Tibial nerve (tissue), 4 donors: ENCODE results near the gene MSRB3. TPM values are rescaled to one million over a fixed set of nuclear protein-coding genes. Genes with fewer than 3 reads are reported as not detected.

Experiments used
- DNase-seq, 2 donors: peaks; one replicate each; pipeline ENCODE4 v3.0.0-alpha.2; 2019; ENCODE audit warnings: low spot score in 2 of 2
- H3K27ac ChIP-seq, 4 donors: fragments of 200-600 bp; sonication (generic) in 3 of 4; one replicate each; pipeline ENCODE4 v1.5.1; 2017 to 2019; ENCODE audit warnings: mild to moderate bottlenecking in 1 of 4
- H3K27me3 ChIP-seq, 2 donors: fragments of 200-600 bp; sonication (generic) in 1 of 2; one replicate each; pipeline versions ENCODE4 v1.5.1 to v1.6.0; 2017 to 2019
- H3K36me3 ChIP-seq, 3 donors: fragments of 200-600 bp; sonication (generic); one replicate each; pipeline ENCODE4 v1.5.1; 2018 to 2019
- H3K4me1 ChIP-seq, 4 donors: fragments of 200-600 bp; sonication (generic) in 3 of 4; one replicate each; pipeline ENCODE4 v1.5.1; 2017 to 2019
- H3K4me3 ChIP-seq, 4 donors: fragments of 200-600 bp; sonication (generic) in 3 of 4; one replicate each; pipeline ENCODE4 v1.5.1; 2017 to 2019; ENCODE audit warnings: mild to moderate bottlenecking in 1 of 4, moderate library complexity in 1 of 4
- H3K9me3 ChIP-seq, 4 donors: fragments of 200-600 bp; sonication (generic) in 3 of 4; one replicate each; pipeline ENCODE4 v1.5.1; 2017 to 2019
- CTCF ChIP-seq, 5 experiments: fragments of 200-600 bp in 3 of 5; fragments of 450-650 bp in 2 of 5; sonication (generic) in 3 of 5; IDR thresholded peaks; one replicate each; pipeline ENCODE4 v1.5.1; 2016 to 2019; ENCODE audit warnings: antibody characterized with exemption in 5 of 5, mild to moderate bottlenecking in 3 of 5, moderate library complexity in 2 of 5
- EP300 ChIP-seq, 2 donors: sonication (generic); formaldehyde crosslinking; IDR thresholded peaks; one replicate each; pipeline ENCODE4 v1.6.1; 2017; ENCODE audit warnings: antibody characterized with exemption in 2 of 2, mild to moderate bottlenecking in 1 of 2
- POLR2A ChIP-seq, 2 donors: fragments of 450-650 bp; IDR thresholded peaks; one replicate each; pipeline ENCODE4 v1.6.1; 2017; ENCODE audit warnings: antibody characterized with exemption in 2 of 2, mild to moderate bottlenecking in 2 of 2, moderate library complexity in 2 of 2
- WGBS, 2 donors: methylation state at CpG; one replicate each; pipeline ENCODE4 v1.1.5; 2018; 5-methylcytosine and 5-hydroxymethylcytosine counted together
- total RNA-seq, 4 donors: library from RNA; depleted of rRNA; stranded (reverse); fragments of >200 nt; gene quantifications; one replicate each; pipeline ENCODE4 v1.1.0, GENCODE V29; 2016

Gene MSRB3
- total RNA-seq, 4 donors from 2014 or later, result 42.0 to 64.0 (median 47.9) TPM

GRCh38 chr12:65364046-65364445, 85.6 kb downstream of the MSRB3 start:
- DNase-seq, result no peak
- 67 to 68% methylated on average over 1 of the region's 1 CpG for WGBS, 2 donors
- H3K9me3 ChIP-seq, result no peaks in the 10 kb centered on the region
- H3K4me3 ChIP-seq, result no peak overlapping the region
- TF ChIP-seq EP300 (IDR thresholded peaks at IDR 0.05) (no peak), CTCF (IDR thresholded peaks at IDR 0.05) (no peak), POLR2A (IDR thresholded peaks at IDR 0.05) (no peak)
- H3K27me3 ChIP-seq, result no peaks in the 10 kb centered on the region
- H3K27ac ChIP-seq, result no peak overlapping the region
- no peaks in the 10 kb centered on the region for H3K36me3 ChIP-seq
- no peaks in the 10 kb centered on the region for H3K4me1 ChIP-seq

GRCh38 chr12:65367396-65367795, 88.9 kb downstream of the MSRB3 start:
- Histone ChIP-seq H3K36me3 (no peaks in the 10 kb centered on the region), H3K4me3 (no peak overlapping the region), H3K9me3 (no peaks in the 10 kb centered on the region), H3K27me3 (no peaks in the 10 kb centered on the region), H3K27ac (no peak overlapping the region), H3K4me1 (no peaks in the 10 kb centered on the region)
- TF ChIP-seq POLR2A (IDR thresholded peaks at IDR 0.05), result no peak
- no peak for TF ChIP-seq EP300 (IDR thresholded peaks at IDR 0.05)
- no peak for TF ChIP-seq CTCF (IDR thresholded peaks at IDR 0.05)
- no peak for DNase-seq

DNA sequence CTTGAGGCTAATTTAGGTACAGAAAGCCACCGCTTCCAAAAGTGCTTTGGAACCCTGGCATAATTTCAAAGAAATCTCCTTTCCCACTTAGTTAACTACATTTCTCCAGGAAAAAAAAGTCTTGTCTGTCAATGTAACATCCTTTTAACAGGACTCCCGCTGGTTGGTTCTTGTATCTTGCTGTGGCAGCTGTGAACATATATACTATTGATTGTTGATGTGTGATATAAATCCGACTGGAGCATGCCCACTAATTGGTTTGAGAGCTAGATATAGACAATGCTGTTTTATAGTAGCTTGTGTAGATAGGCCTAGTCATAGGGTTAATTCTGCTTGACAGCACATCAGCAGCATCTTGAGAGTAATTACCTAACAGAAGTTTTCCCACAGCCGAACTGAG, 89.6 kb downstream of the MSRB3 start:
- TF ChIP-seq EP300 (IDR thresholded peaks at IDR 0.05) (no peak), CTCF (IDR thresholded peaks at IDR 0.05) (no peak), POLR2A (IDR thresholded peaks at IDR 0.05) (no peak)
- 92% methylated on average over 4 of the region's 4 CpGs for WGBS, 2 donors
- H3K27ac ChIP-seq, result no peak overlapping the region
- DNase-seq, result no peak
- no peaks in the 10 kb centered on the region for H3K9me3 ChIP-seq
- no peaks in the 10 kb centered on the region for H3K27me3 ChIP-seq
- no peaks in the 10 kb centered on the region for H3K36me3 ChIP-seq
- no peak overlapping the region for H3K4me3 ChIP-seq
- no peaks in the 10 kb centered on the region for H3K4me1 ChIP-seq

DNA sequence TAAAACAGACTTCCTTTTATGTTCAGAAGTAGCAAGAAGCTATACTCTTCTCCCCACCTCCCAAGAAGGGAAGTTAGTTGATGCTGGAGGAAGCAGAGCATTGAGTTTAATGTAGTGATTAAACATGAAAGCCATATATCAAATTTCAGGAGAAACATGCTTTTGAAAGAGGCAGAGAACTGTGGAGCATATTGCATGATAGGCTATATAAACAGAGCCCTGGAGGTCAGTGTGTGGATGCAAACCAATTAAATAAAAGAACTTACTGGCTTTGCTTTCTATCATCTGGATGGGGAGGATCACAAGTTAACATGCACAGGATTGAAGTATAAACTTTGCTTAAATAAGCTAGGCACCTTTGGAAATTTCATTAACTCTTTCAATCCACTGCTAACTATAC, 94.1 kb downstream of the MSRB3 start:
- Histone ChIP-seq H3K27me3 (no peaks in the 10 kb centered on the region), H3K36me3 (peaks cover 0 to 10% (median 0%) of the 10 kb centered on the region in 3 donors), H3K4me1 (no peaks in the 10 kb centered on the region), H3K27ac (no peak overlapping the region), H3K9me3 (no peaks in the 10 kb centered on the region), H3K4me3 (no peak overlapping the region)
- TF ChIP-seq EP300 (IDR thresholded peaks at IDR 0.05) (no peak), POLR2A (IDR thresholded peaks at IDR 0.05) (no peak), CTCF (IDR thresholded peaks at IDR 0.05) (no peak)
- no peak for DNase-seq

DNA sequence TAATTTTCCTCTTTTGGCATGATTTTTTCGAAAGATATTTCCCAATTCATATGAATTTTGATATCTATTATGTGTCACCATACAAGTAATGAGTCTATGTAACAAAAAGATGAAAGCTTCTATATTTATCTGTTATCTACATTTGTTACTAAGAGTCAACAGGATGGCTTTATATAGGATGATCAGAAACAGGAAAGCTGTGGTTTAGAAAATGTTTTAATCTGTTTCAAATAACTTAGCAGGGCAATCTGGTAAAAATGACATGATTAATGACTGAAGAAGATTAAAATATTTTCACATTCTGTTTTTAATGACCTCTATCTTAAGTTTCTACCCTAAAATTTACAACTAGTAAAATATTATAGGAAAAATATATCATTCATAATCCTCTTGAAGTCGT, 105.8 kb downstream of the MSRB3 start:
- Histone ChIP-seq H3K4me1 (no peaks in the 10 kb centered on the region), H3K36me3 (no peaks in the 10 kb centered on the region), H3K27me3 (no peaks in the 10 kb centered on the region), H3K4me3 (no peak overlapping the region), H3K27ac (no peak overlapping the region), H3K9me3 (no peaks in the 10 kb centered on the region)
- DNase-seq, result no peak
- TF ChIP-seq POLR2A (IDR thresholded peaks at IDR 0.05) (no peak), EP300 (IDR thresholded peaks at IDR 0.05) (no peak), CTCF (IDR thresholded peaks at IDR 0.05) (no peak)
- WGBS, 2 donors, result 89 to 92% methylated on average over 2 of the region's 2 CpGs
